ENCODE results near the gene SYCE1L.

- no peak for TF ChIP-seq CTCF (tag by site-specific recombination; IDR thresholded peaks at IDR 0.05)
- peak; percentile 38; the same call in 1 of the 2 replicates for TF ChIP-seq PRDM1 (tag by site-specific recombination; IDR thresholded peaks at IDR 0.05)
- TF ChIP-seq YY2 (tag by site-specific recombination; IDR thresholded peaks at IDR 0.05): no peak
These were observed 8.5 kb upstream of the SYCE1L start, which contains the start of gene MON1B for GRCh38 chr16:77190478-77191258.
